ENCODE measurements around the gene TRAM2.
A peak's percentile ranks its signal among the peaks of the same experiment; 100 is the strongest.

Gene TRAM2

DNA sequence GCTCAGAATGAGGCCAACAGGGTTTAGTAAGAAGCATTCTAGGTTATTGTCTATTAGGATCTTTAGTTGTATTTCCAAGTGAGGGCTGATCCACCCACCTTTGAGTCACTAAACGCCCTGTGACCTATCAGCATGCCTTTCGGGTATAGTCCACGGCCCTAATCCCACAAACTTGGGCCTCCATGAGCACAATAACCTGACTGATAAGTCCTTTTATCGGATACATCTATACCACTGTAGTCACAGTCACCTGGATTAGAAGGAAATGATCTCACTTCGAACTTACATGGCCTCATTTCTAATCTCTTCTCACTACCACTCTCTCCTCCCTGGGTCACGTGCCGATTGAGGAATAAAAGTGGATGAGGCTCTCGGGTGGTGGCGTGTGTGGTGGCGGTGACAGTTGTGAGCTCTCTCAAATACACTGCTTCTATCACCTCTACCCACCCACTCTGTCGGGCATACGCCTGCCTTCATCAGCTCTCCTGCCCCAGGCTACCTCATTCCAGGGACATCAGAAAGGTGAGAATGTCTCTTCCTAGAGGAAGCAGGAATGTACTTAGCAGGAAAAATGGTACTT, 65.2 kb downstream of the TRAM2 start:
- peak; percentile 10; the same call in 2 of the 3 replicates for ATAC-seq
- TF ChIP-seq ARNTL (CRISPR knock-in tag; IDR thresholded peaks at IDR 0.05; ENCODE audit: borderline replicate concordance, low read depth) (no peak), RARB (CRISPR knock-in tag; IDR thresholded peaks at IDR 0.05) (no peak), CSRNP3 (CRISPR knock-in tag; IDR thresholded peaks at IDR 0.05) (no peak), ZNF70 (CRISPR knock-in tag; IDR thresholded peaks at IDR 0.05) (no peak), ZC3H10 (CRISPR knock-in tag; IDR thresholded peaks at IDR 0.05) (no peak), OSR1 (CRISPR knock-in tag; IDR thresholded peaks at IDR 0.05) (no peak)
- TF ChIP-seq, protein P1, sequence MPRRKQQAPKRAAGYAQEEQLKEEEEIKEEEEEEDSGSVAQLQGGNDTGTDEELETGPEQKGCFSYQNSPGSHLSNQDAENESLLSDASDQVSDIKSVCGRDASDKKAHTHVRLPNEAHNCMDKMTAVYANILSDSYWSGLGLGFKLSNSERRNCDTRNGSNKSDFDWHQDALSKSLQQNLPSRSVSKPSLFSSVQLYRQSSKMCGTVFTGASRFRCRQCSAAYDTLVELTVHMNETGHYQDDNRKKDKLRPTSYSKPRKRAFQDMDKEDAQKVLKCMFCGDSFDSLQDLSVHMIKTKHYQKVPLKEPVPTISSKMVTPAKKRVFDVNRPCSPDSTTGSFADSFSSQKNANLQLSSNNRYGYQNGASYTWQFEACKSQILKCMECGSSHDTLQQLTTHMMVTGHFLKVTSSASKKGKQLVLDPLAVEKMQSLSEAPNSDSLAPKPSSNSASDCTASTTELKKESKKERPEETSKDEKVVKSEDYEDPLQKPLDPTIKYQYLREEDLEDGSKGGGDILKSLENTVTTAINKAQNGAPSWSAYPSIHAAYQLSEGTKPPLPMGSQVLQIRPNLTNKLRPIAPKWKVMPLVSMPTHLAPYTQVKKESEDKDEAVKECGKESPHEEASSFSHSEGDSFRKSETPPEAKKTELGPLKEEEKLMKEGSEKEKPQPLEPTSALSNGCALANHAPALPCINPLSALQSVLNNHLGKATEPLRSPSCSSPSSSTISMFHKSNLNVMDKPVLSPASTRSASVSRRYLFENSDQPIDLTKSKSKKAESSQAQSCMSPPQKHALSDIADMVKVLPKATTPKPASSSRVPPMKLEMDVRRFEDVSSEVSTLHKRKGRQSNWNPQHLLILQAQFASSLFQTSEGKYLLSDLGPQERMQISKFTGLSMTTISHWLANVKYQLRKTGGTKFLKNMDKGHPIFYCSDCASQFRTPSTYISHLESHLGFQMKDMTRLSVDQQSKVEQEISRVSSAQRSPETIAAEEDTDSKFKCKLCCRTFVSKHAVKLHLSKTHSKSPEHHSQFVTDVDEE (CRISPR knock-in tag; IDR thresholded peaks at IDR 0.05), result no peak

DNA sequence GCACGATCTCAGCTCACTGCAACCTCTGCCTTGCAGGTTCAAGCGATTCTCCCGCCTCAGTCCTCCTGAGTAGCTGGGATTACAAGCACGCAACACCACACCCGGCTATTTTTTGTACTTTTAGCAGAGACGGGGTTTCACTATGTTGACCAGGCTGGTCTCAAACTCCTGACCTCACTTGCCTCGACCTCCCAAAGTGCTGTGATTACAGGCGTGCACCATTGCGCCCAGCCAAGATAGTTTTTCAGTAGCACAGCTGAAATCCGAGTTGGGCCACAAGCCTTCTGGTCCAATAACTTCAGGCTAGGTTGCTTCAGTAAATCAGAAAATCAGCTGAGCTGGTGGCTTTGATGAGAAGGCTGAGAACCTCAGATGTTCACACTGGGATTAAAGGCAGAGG, 65.7 kb downstream of the TRAM2 start:
- no peak for ATAC-seq
- TF ChIP-seq ISL1 (CRISPR knock-in tag; IDR thresholded peaks at IDR 0.05) (no peak), CREB5 (CRISPR knock-in tag; IDR thresholded peaks at IDR 0.05; ENCODE audit: low read depth) (no peak)

GRCh38 chr6:52510213-52510562, 66.7 kb downstream of the TRAM2 start:
- no peak for ATAC-seq
- TF ChIP-seq ZNF70 (CRISPR knock-in tag; IDR thresholded peaks at IDR 0.05) (no peak), OSR1 (CRISPR knock-in tag; IDR thresholded peaks at IDR 0.05) (no peak), ARNTL (CRISPR knock-in tag; IDR thresholded peaks at IDR 0.05; ENCODE audit: borderline replicate concordance, low read depth) (no peak), CSRNP3 (CRISPR knock-in tag; IDR thresholded peaks at IDR 0.05) (no peak), PPARA (CRISPR knock-in tag; IDR thresholded peaks at IDR 0.05; ENCODE audit: borderline replicate concordance) (no peak), ISL1 (CRISPR knock-in tag; IDR thresholded peaks at IDR 0.05) (no peak), TOX (CRISPR knock-in tag; IDR thresholded peaks at IDR 0.05; ENCODE audit: borderline replicate concordance) (no peak), SNAI2 (CRISPR knock-in tag; IDR thresholded peaks at IDR 0.05) (no peak), ZNF565 (CRISPR knock-in tag; conservative IDR thresholded peaks at IDR 0.05; ENCODE audit: low read depth) (no peak), CSDC2 (CRISPR knock-in tag; IDR thresholded peaks at IDR 0.05) (no peak), CREB5 (CRISPR knock-in tag; IDR thresholded peaks at IDR 0.05; ENCODE audit: low read depth) (no peak), TCF4 (CRISPR knock-in tag; IDR thresholded peaks at IDR 0.05; ENCODE audit: borderline replicate concordance) (no peak), ZC3H10 (CRISPR knock-in tag; IDR thresholded peaks at IDR 0.05) (no peak)
- TF ChIP-seq, protein P1 (CRISPR knock-in tag; IDR thresholded peaks at IDR 0.05), result no peak

Measured in SK-N-SH treated with all-trans-retinoic acid at 6 μM for 48 hours (cell line).